ENCODE measurements around the gene PIK3R3. TPM values are rescaled to one million over a fixed set of nuclear protein-coding genes. Genes with fewer than 3 reads are reported as not detected.

Gene PIK3R3
- total and polyA plus RNA-seq, 9 of the 15 experiments (the other 6 are each of a cell fraction or from before 2014, with no cell fraction given), result 1.4 to 7.7 (median 4.6) TPM

DNA sequence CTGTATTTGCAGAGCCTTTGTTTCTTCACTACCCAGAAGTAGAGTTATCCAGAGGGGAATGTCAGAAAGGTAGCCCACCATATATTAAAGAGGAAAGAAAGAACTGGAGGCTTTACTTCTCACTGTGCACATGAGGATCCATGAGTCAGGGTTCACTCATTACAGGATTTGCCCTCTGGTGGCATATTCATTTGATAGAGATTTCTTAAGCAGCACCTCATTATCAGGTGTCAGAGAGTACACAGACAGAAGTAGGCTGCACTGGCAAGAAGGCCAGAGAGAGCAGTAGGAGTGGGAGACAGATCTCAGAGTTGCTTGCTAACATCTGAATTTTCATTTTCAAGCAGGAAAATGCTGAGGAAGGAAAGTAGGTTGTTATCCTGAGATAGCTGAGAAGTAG lies 123.8 kb downstream of the PIK3R3 start (continued):
- TF ChIP-seq ZNF717 (CRISPR knock-in tag; IDR thresholded peaks at IDR 0.05) (no peak), ERF (CRISPR knock-in tag; IDR thresholded peaks at IDR 0.05) (no peak), ZNF23 (CRISPR knock-in tag; IDR thresholded peaks at IDR 0.05) (no peak)

GRCh38 chr1:46005594-46005993 lies 126.8 kb downstream of the PIK3R3 start:
- Histone ChIP-seq H2AFZ (ENCODE audit: low read depth, low read length) (no peak overlapping the region), H3K9me3 (replicated peaks; ENCODE audit: control insufficient read depth, insufficient read depth, low read depth, low read length) (no peaks in the 10 kb centered on the region), H3K4me3 (no peak overlapping the region), H3K27me3 (ENCODE audit: control insufficient read depth in 2 of 2, insufficient read depth in 2 of 2, low read length in 2 of 2) (no peaks in the 10 kb centered on the region), H3K9ac (ENCODE audit: insufficient read depth in 1 of 2, low read depth in 2 of 2, low read length in 2 of 2) (no peak overlapping the region), H3K4me2 (ENCODE audit: insufficient read depth, low read length) (no peak overlapping the region), H4K20me1 (replicated peaks; ENCODE audit: control insufficient read depth, insufficient read depth, low read length) (no peaks in the 10 kb centered on the region), H3K9me1 (ENCODE audit: control insufficient read depth, insufficient read depth, low read length) (peaks cover 4% of the 10 kb centered on the region), H3K4me1 (replicated peaks in 1 of 2; ENCODE audit: control insufficient read depth in 2 of 2, insufficient read depth in 2 of 2, low read length in 2 of 2) (no peaks in the 10 kb centered on the region), H3K79me2 (ENCODE audit: control insufficient read depth, insufficient read depth, low read length) (no peaks in the 10 kb centered on the region), H3K36me3 (ENCODE audit: control insufficient read depth, insufficient read depth, low read length) (peaks cover 48% of the 10 kb centered on the region), H3K27ac (ENCODE audit: extremely low read depth, low read depth, low read length) (no peak overlapping the region)
- in situ Hi-C loops (cut with MboI) (no loop called here), intact Hi-C loops (cut with micrococcal nuclease) (no loop called here)
- WGBS (ENCODE audit: insufficient coverage, low coverage, missing lambda C conversion rate), result 94% methylated on average over 1 of the region's 1 CpG
- BruUV-seq (replicated peaks), result no TSS peak
- DNase-seq (ENCODE audit: extremely low read depth in 1 of 4, low spot score in 3 of 4) (no peak), FAIRE-seq (no peak), ATAC-seq (no peak)
- POLR2A ChIA-PET, result no interaction called here
- TF ChIP-seq YY1 (IDR thresholded peaks at IDR 0.05; ENCODE audit: borderline replicate concordance in 1 of 3, control insufficient read depth in 1 of 3, extremely low read depth in 1 of 3, insufficient read depth in 3 of 3, insufficient read length in 1 of 3, insufficient replicate concordance in 2 of 3, low read depth in 1 of 3, low read length in 2 of 3), result no peak
- no peak for TF ChIP-seq ZNF3 (CRISPR knock-in tag; IDR thresholded peaks at IDR 0.05)
- TF ChIP-seq, protein P1, sequence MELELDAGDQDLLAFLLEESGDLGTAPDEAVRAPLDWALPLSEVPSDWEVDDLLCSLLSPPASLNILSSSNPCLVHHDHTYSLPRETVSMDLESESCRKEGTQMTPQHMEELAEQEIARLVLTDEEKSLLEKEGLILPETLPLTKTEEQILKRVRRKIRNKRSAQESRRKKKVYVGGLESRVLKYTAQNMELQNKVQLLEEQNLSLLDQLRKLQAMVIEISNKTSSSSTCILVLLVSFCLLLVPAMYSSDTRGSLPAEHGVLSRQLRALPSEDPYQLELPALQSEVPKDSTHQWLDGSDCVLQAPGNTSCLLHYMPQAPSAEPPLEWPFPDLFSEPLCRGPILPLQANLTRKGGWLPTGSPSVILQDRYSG (tag; conservative IDR thresholded peaks at IDR 0.05; ENCODE audit: low read depth), result no peak
- no peak for TF ChIP-seq ETV1 (tag; conservative IDR thresholded peaks at IDR 0.05; ENCODE audit: low read depth)
- CTCF ChIA-PET (ENCODE audit: low intra/inter-chr PET ratio), result no interaction called here

Data from K562 (cell line).